ENCODE data around the gene SPATS2. TPM values are rescaled to one million over a fixed set of nuclear protein-coding genes. Genes with fewer than 3 reads are reported as not detected.

SPATS2 gene
- total RNA-seq, 1 experiment from 2014 or later, result 74.2 TPM

GRCh38 chr12:49552425-49552824 is 185.2 kb downstream of the SPATS2 start:
- intact Hi-C loops (cut with micrococcal nuclease), result no loop called here
- no TSS peak for BruUV-seq (replicated peaks)

More at GRCh38 chr12:49552425-49552824, 185.2 kb downstream of the SPATS2 start:
- Histone ChIP-seq H3K9me2 (ENCODE audit: insufficient read depth) (no peaks in the 10 kb centered on the region), H3K9ac (ENCODE audit: low read length) (no peak overlapping the region), H3K4me1 (ENCODE audit: control insufficient read depth in 1 of 2, insufficient read depth in 2 of 2, low read length in 2 of 2) (peaks cover 0 to 5% of the 10 kb centered on the region in 2 experiments; a peak in 2 of 4 replicates), H3K27me3 (ENCODE audit: insufficient read depth, low read length) (no peaks in the 10 kb centered on the region), H2AFZ (ENCODE audit: low read depth, low read length, poor library complexity, severe bottlenecking) (no peak overlapping the region), H3K27ac (ENCODE audit: low read depth, low read length) (no peak overlapping the region), H3K4me2 (ENCODE audit: low read length) (no peak overlapping the region), H3K79me2 (ENCODE audit: insufficient read depth, low read length) (no peaks in the 10 kb centered on the region), H3K4me3 (replicated peaks in 1 of 2; ENCODE audit: low read depth in 1 of 2, low read length in 2 of 2) (no peak overlapping the region), H3K36me3 (ENCODE audit: control insufficient read depth in 1 of 2, insufficient read depth in 2 of 2, low read length in 2 of 2) (no peaks in the 10 kb centered on the region), H4K20me1 (ENCODE audit: insufficient read depth) (no peaks in the 10 kb centered on the region), H3K9me3 (ENCODE audit: control insufficient read depth in 1 of 2, insufficient read depth in 1 of 2, low read depth in 1 of 2, low read length in 2 of 2) (no peaks in the 10 kb centered on the region)
- DNase-seq (ENCODE audit: low read depth, low spot score) (no peak), ATAC-seq (no peak)
- ChIA-PET POLR2A (interaction anchor here (0.6 to 2.6 kb wide), 3 partner anchors 186 to 255 kb away, joined by 4 to 14 read pairs (median 5); partner anchors contain the start of gene SPATS2), RAD21 (ENCODE audit: low non-redundant PET in 1 of 2, low total read pairs in 2 of 2, uncharacterized antibody in 2 of 2, unreplicated experiment in 2 of 2) (interaction anchor here (0.6 to 1.5 kb wide), 2 partner anchors 194 to 195 kb away, joined by 3 to 6 read pairs; no protein-coding TSS in a partner anchor), CTCF (interaction anchor here (1.4 to 4.2 kb wide), 5 partner anchors 28 to 194 kb away, joined by 5 to 69 read pairs (median 13); partner anchors contain the start of gene SPATS2)
- TF ChIP-seq EZH2 (IDR thresholded peaks at IDR 0.05) (no peak), TCF7L2 (IDR thresholded peaks at IDR 0.05; ENCODE audit: borderline replicate concordance, extremely low read depth, insufficient read depth, insufficient read length) (no peak), ELF1 (IDR thresholded peaks at IDR 0.05; ENCODE audit: borderline replicate concordance, low read depth) (no peak), POLR2A (IDR thresholded peaks at IDR 0.05; ENCODE audit: borderline replicate concordance, extremely low read depth, insufficient read depth, insufficient read length) (no peak), SP1 (IDR thresholded peaks at IDR 0.05; ENCODE audit: low read depth) (no peak), ZBTB33 (IDR thresholded peaks at IDR 0.05; ENCODE audit: extremely low read depth, insufficient replicate concordance, low read length) (no peak), FOSL1 (IDR thresholded peaks at IDR 0.05; ENCODE audit: low read depth) (no peak)
